Sigmoid colon (tissue), 7 donors: ENCODE results near the gene KRT81. TPM values are rescaled to one million over a fixed set of nuclear protein-coding genes. Genes with fewer than 3 reads are reported as not detected.
"Not testable (repeated sequence)": the region's sequence is repeated elsewhere in the genome, so short reads cannot be mapped to it uniquely, and the experiment has no call there.

ENCODE experiments used
- DNase-seq: peaks from one replicate; pipeline ENCODE4 v3.0.0-alpha.2; 2019
- H3K27ac ChIP-seq, 4 donors: fragments of 200-600 bp; sonication (generic); one replicate each; pipeline ENCODE4 v1.5.1; 2016 to 2019; ENCODE audit warnings: mild to moderate bottlenecking in 1 of 4
- H3K27me3 ChIP-seq, 3 donors: fragments of 200-600 bp; sonication (generic); one replicate each; pipeline ENCODE4 v1.5.1; 2019; ENCODE audit warnings: mild to moderate bottlenecking in 1 of 3
- H3K36me3 ChIP-seq, 4 donors: fragments of 200-600 bp; sonication (generic); one replicate each; pipeline ENCODE4 v1.5.1; 2016 to 2019
- H3K4me1 ChIP-seq, 4 donors: fragments of 200-600 bp; sonication (generic); one replicate each; pipeline ENCODE4 v1.5.1; 2017 to 2019
- H3K4me3 ChIP-seq, 4 donors: fragments of 200-600 bp; sonication (generic); one replicate each; pipeline ENCODE4 v1.5.1; 2017 to 2019; ENCODE audit warnings: mild to moderate bottlenecking in 2 of 4, moderate library complexity in 1 of 4
- H3K9me3 ChIP-seq, 4 donors: fragments of 200-600 bp in 3 of 4; sonication (generic) in 3 of 4; one replicate each; pipeline versions ENCODE4 v1.5.1 to v1.6.1; 2013 to 2019
- CTCF ChIP-seq, 4 experiments: fragments of 450-650 bp in 3 of 4; fragments of 200-600 bp in 1 of 4; IDR thresholded peaks; one replicate each; pipeline ENCODE4 v1.5.1; 2016 to 2019; ENCODE audit warnings: antibody characterized with exemption in 4 of 4, mild to moderate bottlenecking in 3 of 4, moderate library complexity in 2 of 4
- EP300 ChIP-seq, 4 donors: sonication (generic); formaldehyde crosslinking; IDR thresholded peaks; one replicate each; pipeline ENCODE4 v1.6.1; 2017; ENCODE audit warnings: antibody characterized with exemption in 4 of 4
- POLR2A ChIP-seq, 2 donors: fragments of 450-650 bp; IDR thresholded peaks; one replicate each; pipeline ENCODE4 v1.6.1; 2016; ENCODE audit warnings: antibody characterized with exemption in 2 of 2, mild to moderate bottlenecking in 2 of 2, moderate library complexity in 2 of 2
- POLR2AphosphoS5 ChIP-seq, 4 donors: sonication (generic); formaldehyde crosslinking; IDR thresholded peaks; one replicate each; pipeline ENCODE4 v1.6.1; 2017; ENCODE audit warnings: antibody characterized with exemption in 4 of 4
- WGBS, 2 donors: extraction: QIAGEN DNeasy Blood & Tissue Kit; methylation state at CpG; one replicate each; pipeline ENCODE4 v1.1.7; 2013; 5-methylcytosine and 5-hydroxymethylcytosine counted together
- intact Hi-C: fragments of 100-400 bp; cut with DNase I; formaldehyde crosslinking; loops from one replicate; pipeline ENCODE4 v1.15.1; 2023
- polyA plus RNA-seq, 3 donors: library from polyadenylated mRNA; stranded (reverse); fragments of 200-250 nt; gene quantifications; one replicate each; pipeline ENCODE4 v1.2.3, GENCODE V29; 2013
- total RNA-seq, 4 donors: library from RNA; depleted of rRNA; stranded (reverse); fragments of >200 nt; gene quantifications; one replicate each; pipeline ENCODE4 v1.1.0, GENCODE V29; 2016
- donor health status: healthy with polysubstance abuse.
- donor health status: Bipolar disorder and iron deficiency.
- donor health status: healthy.

Gene KRT81
- total and polyA plus RNA-seq, 7 donors: 0.14 to 0.17 TPM; not detected in 5

GRCh38 chr12:52259657-52260243 lies 31.6 kb downstream of the KRT81 start:
- no peak for TF ChIP-seq CTCF (IDR thresholded peaks at IDR 0.05)
- no peak for TF ChIP-seq POLR2A (IDR thresholded peaks at IDR 0.05)
- no peak for TF ChIP-seq EP300 (IDR thresholded peaks at IDR 0.05)
- no peak for TF ChIP-seq POLR2AphosphoS5 (IDR thresholded peaks at IDR 0.05)
- peaks cover 0 to 13% (median 8%) of the 10 kb centered on the region in 4 donors for H3K4me1 ChIP-seq
- no peaks in the 10 kb centered on the region for H3K36me3 ChIP-seq
- peaks cover 0 to 45% (median 18%) of the 10 kb centered on the region in 3 donors for H3K27me3 ChIP-seq
- H3K27ac ChIP-seq: peak overlapping the region in 1 of 4 donors; percentile 8
- H3K4me3 ChIP-seq: no peak overlapping the region
- H3K9me3 ChIP-seq: no peaks in the 10 kb centered on the region
- intact Hi-C loops: no loop called here
- DNase-seq: no peak
- WGBS, 2 donors: 64 to 87% methylated on average over 6 of the region's 6 CpGs

- peaks cover 0 to 45% (median 18%) of the 10 kb centered on the region in 3 donors for H3K27me3 ChIP-seq
- no peaks in the 10 kb centered on the region for H3K9me3 ChIP-seq
- peak overlapping the region in 1 of 4 donors; percentile 43 for H3K27ac ChIP-seq
- peak; percentile 37 for DNase-seq
- WGBS, 2 donors: 4 to 8% methylated on average over 72 of the region's 72 CpGs
- peaks cover 0 to 13% (median 8%) of the 10 kb centered on the region in 4 donors for H3K4me1 ChIP-seq
- intact Hi-C loops: no loop called here
- H3K4me3 ChIP-seq: peak overlapping the region in 3 of 4 donors; percentile 30 to 43 (median 35)
- H3K36me3 ChIP-seq: no peaks in the 10 kb centered on the region
- no peak for TF ChIP-seq EP300 (IDR thresholded peaks at IDR 0.05)
- TF ChIP-seq POLR2A (IDR thresholded peaks at IDR 0.05): no peak
- no peak for TF ChIP-seq CTCF (IDR thresholded peaks at IDR 0.05)
Observed at GRCh38 chr12:52258335-52258901, 32.9 kb downstream of the KRT81 start.

GRCh38 chr12:52257922-52258321 lies 33.4 kb downstream of the KRT81 start:
- peak overlapping the region in 1 of 4 donors; percentile 43 for H3K27ac ChIP-seq
- H3K9me3 ChIP-seq, H3K36me3 ChIP-seq, DNase-seq, intact Hi-C loops: not testable (repeated sequence)
- 49 to 61% methylated on average over 13 of the region's 13 CpGs for WGBS, 2 donors
- peak overlapping the region in 1 of 4 donors; percentile 43 for H3K4me3 ChIP-seq
- peaks cover 0 to 13% (median 8%) of the 10 kb centered on the region in 4 donors for H3K4me1 ChIP-seq
- H3K27me3 ChIP-seq: peaks cover 0 to 45% (median 18%) of the 10 kb centered on the region in 3 donors

- Histone ChIP-seq H3K27me3 (peaks cover 0 to 41% (median 18%) of the 10 kb centered on the region in 3 donors), H3K4me1 (peaks cover 0 to 13% (median 8%) of the 10 kb centered on the region in 4 donors), H3K4me3 (no peak overlapping the region), H3K9me3 (no peaks in the 10 kb centered on the region), H3K27ac (no peak overlapping the region), H3K36me3 (no peaks in the 10 kb centered on the region)
- intact Hi-C loops: no loop called here
- TF ChIP-seq POLR2A (IDR thresholded peaks at IDR 0.05) (no peak), POLR2AphosphoS5 (IDR thresholded peaks at IDR 0.05) (no peak)
- WGBS, 2 donors: 85 to 88% methylated on average over 4 of the region's 4 CpGs
- peak; percentile 44 for DNase-seq
Observed at GRCh38 chr12:52257074-52257551, 34.2 kb downstream of the KRT81 start.

- WGBS, 2 donors: 57 to 88% methylated on average over 2 of the region's 2 CpGs
- Histone ChIP-seq H3K27ac (no peak overlapping the region), H3K4me1 (peaks cover 0 to 13% (median 8%) of the 10 kb centered on the region in 4 donors), H3K9me3 (no peaks in the 10 kb centered on the region), H3K4me3 (no peak overlapping the region), H3K36me3 (no peaks in the 10 kb centered on the region), H3K27me3 (peaks cover 0 to 38% (median 18%) of the 10 kb centered on the region in 3 donors)
- TF ChIP-seq POLR2AphosphoS5 (IDR thresholded peaks at IDR 0.05) (no peak), CTCF (IDR thresholded peaks at IDR 0.05) (no peak), POLR2A (IDR thresholded peaks at IDR 0.05) (no peak)
- intact Hi-C loops: no loop called here
- peak; percentile 30 for DNase-seq
Observed at GRCh38 chr12:52256584-52256935, 34.8 kb downstream of the KRT81 start.
